HL-60/S4 treated with retinoic acid at 250 ng/mL for 4 days and 3 days (cell line): Measurements from ENCODE around the gene PDE1A.

ENCODE experiments used
- in situ Hi-C: fragments of 300-500 bp; cut with MboI; formaldehyde crosslinking; loops from 2 replicates; pipeline ENCODE4 v1.7.0; 2022; ENCODE audit warnings: low sequenced_read_pairs

The PDE1A gene

DNA sequence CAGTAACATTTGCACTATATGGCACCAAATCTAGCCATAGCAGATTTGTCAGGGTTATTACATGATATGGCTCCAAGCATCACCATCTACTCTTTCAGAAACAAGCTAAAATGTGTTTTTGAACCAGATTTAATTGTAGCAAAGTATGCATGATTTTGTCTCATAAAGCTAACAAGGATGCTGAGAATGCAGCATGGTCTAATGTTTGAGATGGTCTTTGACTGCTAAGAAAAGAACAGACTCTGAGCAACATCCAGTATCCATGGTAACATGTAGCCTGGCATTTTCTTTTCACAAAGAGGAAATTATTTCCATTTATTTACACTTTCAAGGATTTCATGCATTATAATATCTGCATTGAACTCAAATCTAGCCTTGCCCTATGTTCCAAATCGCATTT lies 206.5 kb downstream of the PDE1A start:
- in situ Hi-C loops, result no loop called here

DNA sequence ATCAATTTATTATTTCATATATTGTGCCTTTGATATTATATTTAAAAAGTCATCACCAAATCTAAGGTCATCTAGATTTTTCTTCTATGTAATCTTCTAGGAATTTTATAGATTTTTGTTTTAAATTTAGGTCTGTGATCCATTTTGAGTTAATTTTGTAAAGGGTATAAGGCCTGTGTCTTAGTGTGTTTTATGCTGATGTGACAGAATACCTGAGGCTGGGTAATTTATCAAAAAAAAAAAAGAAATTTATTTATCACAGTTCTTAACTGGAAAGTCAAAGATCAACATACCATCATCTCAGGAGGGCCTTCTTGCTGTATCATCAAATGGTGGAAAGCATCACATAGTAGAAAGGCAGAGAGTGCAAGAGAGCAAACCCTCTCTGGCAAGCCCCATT lies 216.2 kb downstream of the PDE1A start:
- in situ Hi-C loops, result no loop called here

DNA sequence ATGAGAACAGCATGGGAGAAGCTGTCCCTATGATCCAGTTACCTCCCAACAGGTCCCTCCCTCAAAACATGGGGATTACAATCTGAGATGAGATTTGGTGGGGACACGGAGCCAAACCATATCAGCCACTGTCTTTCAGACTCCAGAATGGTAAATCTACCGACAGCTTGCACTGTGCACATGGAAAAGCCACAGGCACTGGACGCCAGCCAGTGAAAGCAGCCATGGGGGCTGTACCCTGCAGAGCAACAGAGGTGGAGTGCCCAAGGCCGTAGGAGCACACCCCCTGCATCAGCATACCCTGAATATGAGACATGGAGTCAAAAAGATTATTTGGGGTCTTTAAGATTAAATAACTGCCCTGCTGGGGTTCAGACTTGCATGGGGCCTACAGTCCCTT lies 218.4 kb downstream of the PDE1A start:
- in situ Hi-C loops, result no loop called here

- in situ Hi-C loops, result no loop called here
These were observed 219.6 kb downstream of the PDE1A start for GRCh38 chr2:182207049-182207746.

DNA sequence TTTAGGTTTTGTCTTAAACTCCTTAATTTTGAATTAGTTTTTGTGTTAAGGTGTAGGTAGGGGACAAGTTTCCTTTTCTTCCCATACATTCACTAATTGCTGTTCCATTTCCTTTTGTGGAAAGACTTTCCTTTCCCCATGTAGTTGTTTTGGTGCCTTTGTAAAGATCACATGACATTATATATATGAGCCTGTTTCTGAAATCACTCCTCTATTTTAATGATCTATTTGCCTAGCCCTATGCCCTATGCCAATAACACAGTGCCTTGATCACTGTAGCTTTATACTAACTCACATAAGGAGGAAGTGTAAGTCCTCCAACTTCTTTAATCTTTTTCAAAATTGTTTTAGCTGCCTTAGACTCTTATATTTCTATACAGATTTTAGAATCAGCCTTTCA lies 229.3 kb downstream of the PDE1A start:
- in situ Hi-C loops, result loop anchor here (25.0 kb wide), 2 partner anchors 465 to 790 kb away; no protein-coding TSS in a partner anchor

DNA sequence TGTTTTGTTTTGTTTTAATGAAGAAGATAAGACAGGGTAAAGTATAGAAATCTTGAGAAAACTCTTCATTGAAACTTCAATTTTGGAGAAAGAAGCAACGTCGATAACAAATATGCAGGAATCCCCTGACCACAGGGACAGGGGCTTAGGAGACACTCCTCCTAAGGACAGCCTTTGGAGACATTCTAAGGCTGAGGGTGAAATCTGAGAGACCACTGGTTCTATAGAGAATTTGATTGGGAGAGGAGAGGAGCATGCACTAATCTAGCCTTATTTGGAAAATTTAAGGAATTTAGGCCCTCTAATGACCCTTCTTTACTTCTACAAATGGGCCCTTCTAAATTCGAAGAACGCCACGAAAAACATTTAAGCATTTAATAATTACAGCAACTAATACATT lies 233.5 kb downstream of the PDE1A start:
- in situ Hi-C loops, result loop anchor here (25.0 kb wide), 2 partner anchors 469 to 794 kb away; no protein-coding TSS in a partner anchor

DNA sequence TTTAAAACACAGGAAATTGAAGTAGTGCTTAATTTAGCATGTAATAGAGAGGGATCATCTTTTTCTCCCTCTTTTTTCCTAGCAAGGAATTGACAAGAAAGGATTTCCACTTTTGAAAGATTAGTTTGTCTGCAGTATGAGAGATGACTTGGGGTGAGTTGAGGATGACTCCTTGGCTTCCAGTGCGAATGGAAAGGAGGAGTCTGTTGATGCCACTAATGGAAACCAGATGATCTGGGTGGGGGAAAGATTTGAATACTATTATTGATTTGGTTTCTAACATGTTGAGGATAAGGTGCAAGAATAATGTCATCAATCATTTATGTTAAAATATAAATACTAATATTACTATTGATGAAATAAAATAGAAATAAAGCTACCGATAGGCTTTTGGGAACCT lies 235.8 kb downstream of the PDE1A start:
- in situ Hi-C loops, result loop anchor here (25.0 kb wide), 2 partner anchors 471 to 796 kb away; no protein-coding TSS in a partner anchor

DNA sequence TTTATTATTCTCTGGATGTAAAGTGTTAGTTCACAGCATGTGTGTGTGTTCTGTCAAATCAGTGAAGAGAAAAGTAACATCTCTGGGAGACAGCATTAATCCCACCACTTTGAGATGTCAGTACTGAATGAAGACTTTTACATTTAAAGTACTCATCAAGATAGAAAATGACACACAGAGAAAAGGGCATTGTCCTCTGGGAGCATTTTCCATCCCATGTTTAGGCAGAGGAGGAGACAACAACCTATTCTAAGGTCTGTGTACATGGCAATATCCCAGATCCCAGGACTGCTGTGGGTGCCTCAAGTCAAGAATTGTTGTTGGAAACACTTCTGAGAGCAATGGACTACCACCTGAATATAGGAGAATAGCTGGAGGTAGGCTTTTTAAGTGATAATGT lies 239.7 kb downstream of the PDE1A start:
- in situ Hi-C loops, result loop anchor here (25.0 kb wide), 2 partner anchors 475 to 800 kb away; no protein-coding TSS in a partner anchor

DNA sequence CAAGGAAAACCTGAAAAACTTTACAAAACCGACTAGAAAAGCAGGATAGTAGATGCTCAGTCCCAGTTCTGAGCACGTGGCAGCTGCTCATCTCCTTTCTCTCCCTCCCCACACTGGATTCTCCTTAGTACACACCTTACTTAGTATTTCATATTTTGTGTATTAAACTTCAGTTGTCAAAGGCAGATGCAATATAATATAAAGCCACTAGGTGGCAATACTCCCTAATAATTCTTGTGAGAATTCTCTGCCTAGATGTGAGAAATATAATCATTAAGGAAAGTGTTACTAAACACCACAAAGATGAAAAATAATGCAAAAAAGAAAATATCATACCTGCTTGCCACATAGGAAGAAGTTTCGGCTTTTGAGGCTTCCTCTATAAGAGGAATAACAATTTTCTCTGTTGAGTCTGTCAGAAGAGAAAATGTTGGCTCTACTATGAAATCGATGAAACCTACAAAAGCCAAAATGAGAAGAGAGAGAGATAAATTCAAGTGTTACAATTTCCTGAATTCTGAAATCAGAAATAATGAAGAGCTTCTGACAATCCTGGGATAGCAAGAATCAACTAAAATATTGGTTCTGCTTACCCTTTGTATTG lies 240.6 kb downstream of the PDE1A start:
- in situ Hi-C loops, result loop anchor here (25.0 kb wide), 2 partner anchors 476 to 801 kb away; no protein-coding TSS in a partner anchor

DNA sequence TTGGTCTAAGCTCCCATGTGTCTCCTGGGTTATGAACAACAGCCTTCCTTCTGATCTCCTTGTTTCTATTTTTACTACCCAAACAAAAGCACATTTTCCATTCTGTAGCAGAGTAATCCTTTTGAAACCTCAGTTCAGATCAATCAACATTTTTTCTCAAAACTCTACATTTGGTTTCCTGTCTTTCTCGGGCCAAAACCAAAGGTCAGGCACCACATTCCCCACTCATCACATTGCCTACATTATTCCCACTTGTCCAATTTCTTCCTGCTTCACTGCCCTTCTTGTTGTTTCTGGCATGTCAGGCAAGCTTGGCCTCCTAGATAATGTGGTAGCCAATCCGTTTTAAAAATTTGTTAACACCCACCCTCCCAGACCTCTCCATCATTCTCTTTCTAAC lies 244.4 kb downstream of the PDE1A start:
- in situ Hi-C loops, result loop anchor here (25.0 kb wide), 2 partner anchors 480 to 805 kb away; no protein-coding TSS in a partner anchor

DNA sequence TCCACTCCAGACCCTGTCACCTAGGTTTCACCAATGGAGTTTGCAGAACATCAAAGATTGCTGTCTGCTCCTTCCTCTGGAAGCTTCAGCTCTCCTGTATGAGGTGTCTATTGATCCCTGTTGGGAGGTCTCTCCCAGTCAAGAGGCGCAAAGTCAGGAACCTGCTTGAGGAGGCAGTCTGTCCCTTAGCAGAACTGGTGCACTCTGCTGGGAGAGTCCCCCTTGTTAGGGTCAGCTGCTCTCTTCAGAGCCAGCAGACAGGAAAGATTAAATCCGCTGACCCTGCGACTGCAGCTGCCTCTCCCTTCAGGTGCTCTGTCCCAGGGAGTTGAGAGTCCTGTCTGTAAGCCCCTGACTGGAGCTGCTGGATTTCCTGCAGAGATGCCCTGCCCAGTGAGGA lies 245.5 kb downstream of the PDE1A start:
- in situ Hi-C loops, result loop anchor here (25.0 kb wide), 2 partner anchors 481 to 806 kb away; no protein-coding TSS in a partner anchor

GRCh38 chr2:182179176-182179575 lies 247.7 kb downstream of the PDE1A start:
- in situ Hi-C loops, result loop anchor here (25.0 kb wide), 2 partner anchors 483 to 808 kb away; no protein-coding TSS in a partner anchor

- in situ Hi-C loops, result no loop called here
These were observed 252.8 kb downstream of the PDE1A start for GRCh38 chr2:182173944-182174622.

- in situ Hi-C loops, result no loop called here
These were observed 256.5 kb downstream of the PDE1A start for GRCh38 chr2:182170341-182170740.

DNA sequence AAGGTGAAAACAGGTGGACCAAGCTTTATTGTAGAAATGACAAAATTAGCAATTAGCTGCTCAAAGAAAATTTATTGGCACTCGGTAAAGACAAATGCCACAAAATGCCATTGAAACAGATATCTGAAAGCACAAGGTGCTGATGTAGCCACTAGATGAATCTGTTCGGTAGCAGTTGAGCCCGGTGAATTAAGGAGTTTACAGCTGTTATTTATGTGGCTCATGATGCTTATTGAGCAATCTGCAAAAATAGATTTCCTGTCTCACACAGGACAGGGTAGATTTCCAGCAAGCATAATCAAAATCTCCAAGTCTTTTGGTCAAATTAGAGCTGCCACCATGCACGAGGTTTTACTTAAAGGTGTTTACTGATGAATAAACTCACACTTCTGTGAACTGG lies 259.0 kb downstream of the PDE1A start:
- in situ Hi-C loops, result no loop called here

DNA sequence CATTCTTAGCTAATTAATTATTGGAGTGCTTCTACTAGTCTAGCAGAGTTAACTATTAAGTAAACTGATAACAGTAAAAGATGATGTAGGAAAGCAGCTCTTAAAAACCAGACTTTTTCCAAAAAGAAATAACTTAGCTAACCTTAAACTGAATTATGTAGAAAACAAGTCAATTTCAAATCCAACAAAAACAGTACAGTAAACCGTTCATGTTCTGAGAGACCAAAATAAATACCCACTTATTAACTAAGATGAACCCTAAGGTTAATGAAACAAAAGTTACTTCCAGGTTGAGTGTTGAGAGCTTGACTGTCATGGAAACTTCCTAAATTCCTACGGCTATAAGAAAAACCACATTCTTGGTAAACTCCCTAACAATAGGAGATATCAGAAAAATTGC lies 260.0 kb downstream of the PDE1A start:
- in situ Hi-C loops, result no loop called here

DNA sequence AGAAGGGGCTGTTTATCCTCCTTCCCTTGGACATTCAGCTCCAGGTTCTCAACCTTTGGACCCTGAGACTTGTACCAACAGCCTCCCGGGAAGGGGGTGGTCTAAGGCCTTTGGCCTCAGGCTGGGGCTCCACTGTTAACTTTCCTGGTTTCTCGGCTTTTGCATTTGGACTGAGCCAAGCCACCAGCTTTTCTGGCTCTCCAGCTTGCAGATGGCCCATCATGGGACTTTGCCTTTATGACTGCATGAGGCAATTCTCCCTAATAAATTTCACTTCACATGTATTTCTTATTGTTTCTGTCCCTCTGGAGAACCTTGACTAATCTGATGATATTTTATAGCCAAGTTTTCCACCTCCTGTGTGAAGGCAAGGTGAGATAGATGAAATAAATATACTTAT lies 260.4 kb downstream of the PDE1A start:
- in situ Hi-C loops, result no loop called here

- in situ Hi-C loops, result no loop called here
These were observed 261.6 kb downstream of the PDE1A start for GRCh38 chr2:182165202-182165601.

DNA sequence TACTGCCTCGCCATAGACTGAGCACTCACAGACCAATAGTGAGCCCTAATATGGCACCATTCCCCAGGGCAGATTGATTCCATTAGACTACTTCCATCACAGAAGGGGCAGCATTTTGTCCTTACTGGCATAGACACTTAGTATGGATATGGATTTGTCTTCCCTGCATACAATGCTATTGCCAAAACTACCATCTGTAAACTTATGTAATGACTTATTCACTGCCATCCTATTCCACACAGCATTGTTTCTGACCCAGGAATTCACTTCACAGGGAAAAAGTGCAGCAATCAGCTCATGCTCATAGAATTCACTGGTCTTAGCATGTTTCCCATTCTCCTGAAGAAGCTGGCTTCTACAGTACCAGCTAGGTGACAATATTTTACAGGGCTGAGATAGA lies 262.1 kb downstream of the PDE1A start:
- in situ Hi-C loops, result no loop called here

- in situ Hi-C loops, result no loop called here
These were observed 263.0 kb downstream of the PDE1A start for GRCh38 chr2:182163878-182164277.

DNA sequence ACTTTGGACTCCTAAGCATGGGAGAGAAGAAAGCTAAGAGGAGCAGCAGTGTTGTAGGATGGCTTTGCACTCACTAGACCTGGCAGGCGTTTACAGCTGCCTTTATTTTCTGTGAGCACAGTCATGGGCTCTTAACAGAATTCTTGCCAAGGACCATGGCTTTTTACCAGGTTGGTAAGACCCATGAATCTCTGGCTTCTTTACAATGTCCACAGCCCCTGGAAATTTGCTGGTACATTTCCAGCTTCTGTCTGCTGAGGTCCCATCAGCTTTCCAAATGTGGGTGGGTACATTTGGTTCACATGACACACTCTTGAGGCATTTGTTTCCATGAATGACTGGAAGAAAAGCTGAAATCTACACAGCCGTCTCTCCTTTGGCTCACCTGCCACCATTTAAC lies 278.5 kb downstream of the PDE1A start:
- in situ Hi-C loops, result no loop called here

DNA sequence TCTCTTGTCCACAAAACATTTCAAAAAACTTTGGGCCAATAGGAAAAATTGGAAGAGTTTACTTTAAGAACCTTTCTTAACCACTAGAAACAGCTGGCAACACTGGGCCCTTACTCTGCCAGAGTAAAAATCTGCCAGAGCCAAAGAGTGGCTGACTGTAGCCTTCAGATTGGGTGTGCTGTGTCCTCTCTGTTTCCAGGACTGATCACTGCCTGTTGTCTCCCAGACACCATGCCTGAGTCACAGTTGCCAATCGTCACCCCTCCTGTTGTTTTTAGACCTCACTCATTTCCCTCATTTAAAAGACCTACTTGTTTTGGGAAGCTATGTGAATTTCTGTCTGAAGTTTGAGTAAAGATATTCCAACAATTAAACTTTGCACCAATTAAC lies 282.1 kb downstream of the PDE1A start:
- in situ Hi-C loops, result no loop called here
